NCI-H1694 treated with DMSO at 0.1 percent for 48 hours (cell line): ENCODE data around the gene ASTL.

Source experiments
- DNase-seq: peaks from one replicate; lab custom pipeline; 2025; lab: John Stamatoyannopoulos, UW

ASTL gene

DNA sequence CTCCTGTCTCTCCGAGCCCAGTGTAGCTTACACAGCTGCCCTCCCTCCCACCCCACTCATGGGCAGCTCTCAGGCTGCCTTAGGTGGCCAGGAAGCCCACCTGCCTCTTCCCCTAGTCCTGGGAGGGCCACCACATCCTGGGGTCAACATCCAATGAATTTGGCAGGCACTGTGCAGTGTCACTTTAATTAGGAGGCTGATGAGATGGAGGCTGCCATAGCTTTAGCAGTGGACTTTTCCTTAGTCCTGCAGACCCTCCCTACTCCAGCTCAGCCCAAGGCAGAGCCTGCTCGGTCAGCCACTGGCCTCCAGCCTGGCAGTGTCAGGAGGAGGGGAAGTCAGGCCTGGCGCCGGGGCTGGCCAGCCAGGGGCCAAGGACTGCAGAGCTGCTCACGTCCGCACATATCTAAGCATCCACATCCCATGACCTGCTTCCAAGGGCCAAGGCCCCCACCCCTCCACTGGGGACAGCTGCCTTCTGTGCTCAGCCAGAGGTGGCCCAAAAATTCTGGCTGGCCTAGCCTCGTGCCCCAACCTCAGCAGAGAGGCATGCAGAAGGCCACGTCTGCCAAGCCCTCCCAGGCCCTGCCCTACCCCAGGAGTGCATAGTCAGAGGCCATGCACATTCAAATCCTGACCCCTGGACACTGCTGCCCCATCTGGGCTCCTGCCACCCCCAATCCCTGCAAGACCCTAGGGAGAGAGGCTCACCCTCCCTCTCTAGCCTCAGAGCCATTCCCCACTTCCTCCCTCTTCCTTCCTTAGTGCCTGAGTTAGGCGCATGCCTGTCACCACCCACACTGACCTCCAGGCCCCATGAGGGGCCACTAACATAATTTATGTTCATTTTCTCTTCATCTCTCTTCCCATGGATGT lies 55.0 kb downstream of the ASTL start:
- DNase-seq, result no peak

DNA sequence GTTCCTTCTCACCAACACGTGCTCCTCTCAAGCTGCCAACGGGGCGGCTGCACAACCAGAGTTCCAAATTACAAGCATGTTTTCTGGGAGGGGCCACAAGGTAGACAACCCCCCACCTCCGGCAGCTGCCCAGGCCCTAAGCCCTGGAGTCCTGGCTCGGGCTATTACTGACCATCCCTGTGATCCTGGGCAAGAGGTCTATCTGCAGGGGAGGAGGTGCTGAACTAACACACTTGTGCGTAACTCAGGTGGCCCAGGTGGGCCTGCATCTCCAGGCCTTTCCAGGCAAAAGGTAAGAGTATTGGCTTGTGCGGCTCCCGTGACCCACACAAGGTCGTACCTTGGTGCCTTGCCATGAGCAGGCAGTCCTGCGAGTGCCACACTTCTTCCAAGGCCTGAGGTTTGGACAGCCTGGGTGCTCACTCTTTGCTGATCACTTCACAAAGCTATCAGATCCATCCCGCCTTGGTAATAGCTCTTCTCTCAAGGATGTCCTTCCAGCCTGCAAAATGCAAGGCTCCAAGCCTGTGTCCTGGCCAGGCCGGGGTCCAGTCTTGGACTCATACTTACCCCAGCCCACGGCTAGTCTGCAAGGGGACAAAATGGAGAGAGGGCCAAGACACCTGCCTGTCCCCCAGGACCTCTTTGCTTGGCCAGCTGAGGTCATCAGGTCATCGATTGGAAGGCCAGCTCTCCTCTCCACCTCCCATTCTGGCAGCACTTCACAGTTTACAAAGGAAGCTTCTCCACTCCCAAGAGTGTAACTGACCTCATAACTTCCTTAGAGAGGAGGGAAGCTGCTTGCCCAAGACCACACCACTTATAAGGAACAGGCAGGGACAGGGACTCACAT lies 55.9 kb downstream of the ASTL start:
- DNase-seq, result no peak

DNA sequence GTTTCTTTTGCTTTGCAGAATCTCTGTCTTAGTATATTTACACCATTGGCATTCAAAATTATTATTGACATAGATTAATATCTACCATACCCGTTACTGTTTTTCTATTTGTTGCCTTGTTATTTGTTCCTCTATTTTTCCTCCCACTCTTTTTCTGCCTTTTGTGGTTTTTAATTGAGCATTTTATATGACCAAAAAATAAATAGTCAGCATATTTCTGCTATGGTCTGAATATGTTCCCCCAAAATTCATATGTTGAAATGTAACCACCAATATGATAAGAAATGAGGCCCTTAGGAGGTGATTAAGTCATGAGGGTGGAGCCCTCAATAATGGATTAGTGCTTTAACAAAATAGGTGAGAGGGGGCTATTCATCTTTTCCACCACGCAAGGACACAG lies 57.3 kb downstream of the ASTL start:
- DNase-seq, result no peak

DNA sequence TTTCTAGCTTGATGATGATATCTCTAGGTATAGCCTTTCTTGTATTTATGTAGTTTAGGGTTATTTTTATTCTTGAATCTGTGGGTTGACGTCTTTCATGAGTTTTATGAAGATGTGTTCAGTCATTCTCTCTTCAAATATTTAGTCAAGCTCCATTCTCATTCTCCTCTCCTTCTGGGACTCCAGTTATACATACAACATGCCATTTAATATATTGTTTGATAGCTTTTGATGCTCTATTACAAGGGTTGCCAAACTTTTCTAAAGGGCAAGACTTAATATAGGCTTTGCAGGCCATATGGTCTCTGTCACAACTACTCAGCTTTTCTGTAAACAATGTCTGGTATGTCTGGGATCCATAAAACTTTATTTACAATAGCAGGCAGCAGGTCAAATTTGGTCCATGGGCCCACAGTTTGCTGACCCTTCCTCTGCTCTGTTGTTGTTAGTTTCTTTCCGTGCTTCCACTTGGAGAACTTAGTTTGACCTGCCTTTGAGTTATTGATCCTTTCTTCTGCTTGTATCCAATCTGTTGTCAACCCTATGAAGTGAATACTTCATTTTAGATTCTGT lies 63.0 kb downstream of the ASTL start:
- DNase-seq, result no peak

DNA sequence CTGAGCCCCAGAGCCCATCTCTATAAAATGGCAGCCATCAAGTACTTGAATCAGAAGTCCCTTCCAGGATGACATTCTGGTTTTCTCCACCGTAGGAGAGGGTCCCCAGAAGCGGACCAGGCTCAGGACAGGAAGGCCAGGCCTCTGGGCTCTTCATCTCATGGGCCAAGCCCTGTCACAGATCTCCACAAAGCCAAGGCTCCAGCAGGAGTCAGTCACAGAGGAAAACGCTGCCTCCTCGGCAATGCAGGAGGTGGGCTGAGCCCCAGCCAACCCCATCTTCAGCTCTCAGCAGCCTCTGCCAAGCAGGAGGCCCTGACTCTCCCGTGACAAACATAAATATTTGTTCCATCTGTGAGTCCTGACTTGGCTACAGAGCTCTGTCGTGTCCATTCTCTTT lies 64.1 kb downstream of the ASTL start:
- DNase-seq, result no peak

DNA sequence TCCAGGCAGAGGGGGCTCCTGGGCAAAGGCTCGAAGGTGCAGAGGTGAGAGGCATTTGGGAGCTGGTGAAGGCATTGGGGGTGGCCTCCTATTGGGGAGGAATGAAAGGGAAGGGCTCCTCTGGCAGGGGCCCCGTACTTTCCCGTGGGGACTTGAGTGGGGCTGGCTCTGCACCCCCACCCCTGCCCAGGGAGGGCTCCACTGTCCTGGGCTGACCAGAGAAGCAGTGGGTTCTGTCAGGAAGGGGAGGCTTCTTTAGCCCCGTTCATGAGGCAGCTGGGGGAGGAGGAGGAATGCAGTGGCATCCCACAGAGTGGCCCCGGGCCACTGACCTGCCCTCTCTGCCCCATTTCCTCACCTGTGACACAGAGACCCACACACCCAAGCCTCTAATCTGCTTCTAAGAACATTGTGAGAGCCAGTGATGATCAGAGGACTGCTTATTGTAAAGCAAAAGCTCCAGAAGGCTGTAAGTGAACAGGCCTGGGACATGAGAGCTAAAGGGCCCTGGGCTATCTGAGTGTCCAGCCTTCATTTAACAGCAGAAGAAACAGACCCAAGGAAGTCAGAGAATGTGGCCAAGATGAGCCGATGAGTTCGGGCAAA lies 65.0 kb downstream of the ASTL start:
- DNase-seq, result no peak
